SU-DHL-6 (cell line): ENCODE data around the gene TCF19.

Source experiments
- H2AFZ ChIP-seq: fragments of 200-600 bp; sonication (generic); 2 replicates; pipeline ENCODE4 v1.6.1; 2014; ENCODE audit warnings: low read depth, mild to moderate bottlenecking, moderate library complexity, mixed read lengths, antibody characterized with exemption, low read length; ENCODE audit not compliant: severe bottlenecking
- H3F3A ChIP-seq: fragments of 200-600 bp; shearing (Covaris generic); 2 replicates; pipeline ENCODE4 v1.6.0; 2016; ENCODE audit warnings: antibody characterized with exemption, mild to moderate bottlenecking; ENCODE audit not compliant: insufficient read depth
- H3K27ac ChIP-seq: fragments of 200-600 bp; sonication (generic); 2 replicates; pipeline ENCODE4 v1.5.1; 2016; ENCODE audit warnings: low read depth, mild to moderate bottlenecking, low read length, moderate library complexity, mixed read lengths
- H3K27me3 ChIP-seq: fragments of 200-600 bp; sonication (generic), shearing (Covaris generic); 2 replicates; pipeline ENCODE4 v1.6.0; 2014; ENCODE audit warnings: mild to moderate bottlenecking, low read length
- H3K36me3 ChIP-seq: fragments of 200-600 bp; sonication (generic); 2 replicates; pipeline ENCODE4 v1.6.1; 2014; ENCODE audit warnings: mild to moderate bottlenecking, low read length, mixed read lengths
- H3K4me2 ChIP-seq: fragments of 300-600, 200-600 bp; shearing (Covaris generic), sonication (generic); 2 replicates; pipeline ENCODE4 v1.6.0; 2014; ENCODE audit warnings: low read length, low read depth, mild to moderate bottlenecking; ENCODE audit not compliant: poor library complexity, severe bottlenecking
- H3K4me3 ChIP-seq: fragments of 200-600 bp; sonication (generic); 2 replicates; pipeline ENCODE4 v1.5.1; 2014; ENCODE audit warnings: antibody characterized with exemption, low read length, mild to moderate bottlenecking, mixed read lengths; ENCODE audit not compliant: insufficient read depth, poor library complexity, severe bottlenecking
- H3K79me2 ChIP-seq: fragments of 200-600 bp; sonication (generic); 2 replicates; pipeline ENCODE4 v1.6.1; 2014; ENCODE audit warnings: mild to moderate bottlenecking, low read length, moderate library complexity; ENCODE audit not compliant: insufficient read depth
- H3K9ac ChIP-seq: fragments of 200-600 bp; sonication (generic); 2 replicates; pipeline ENCODE4 v1.7.0; 2014; ENCODE audit warnings: mild to moderate bottlenecking, low read length
- H3K9me2 ChIP-seq: fragments of 200-600 bp; sonication (generic); replicated peaks from 2 replicates; pipeline ENCODE4 v1.6.1; 2014; ENCODE audit warnings: low read length; ENCODE audit not compliant: insufficient read depth
- H3K9me3 ChIP-seq: fragments of 200-600 bp; sonication (generic); 2 replicates; pipeline ENCODE4 v1.6.1; 2014; ENCODE audit warnings: low read length, mixed read lengths; ENCODE audit not compliant: insufficient read depth
- H4K20me1 ChIP-seq: fragments of 200-600 bp; sonication (generic); 2 replicates; pipeline ENCODE4 v1.6.1; 2014; ENCODE audit warnings: low read depth, mild to moderate bottlenecking, antibody characterized with exemption, low read length, moderate library complexity, mixed read lengths
- EZH2phosphoT487 ChIP-seq: fragments of 200-600 bp; sonication (generic), shearing (Covaris generic); conservative IDR thresholded peaks from 2 replicates; pipeline ENCODE4 v1.6.1; 2018; ENCODE audit warnings: mild to moderate bottlenecking, antibody characterized with exemption, low read length, moderate library complexity, mixed read lengths
- TF ChIP-seq, protein P1 (sequence below): fragments of 200-600 bp; sonication (generic); IDR thresholded peaks from one replicate; pipeline ENCODE4 v1.5.1; 2017; ENCODE audit warnings: antibody characterized with exemption, mild to moderate bottlenecking, low read length, moderate library complexity; ENCODE audit not compliant: insufficient read depth, poor library complexity, severe bottlenecking

Gene TCF19, protein sequence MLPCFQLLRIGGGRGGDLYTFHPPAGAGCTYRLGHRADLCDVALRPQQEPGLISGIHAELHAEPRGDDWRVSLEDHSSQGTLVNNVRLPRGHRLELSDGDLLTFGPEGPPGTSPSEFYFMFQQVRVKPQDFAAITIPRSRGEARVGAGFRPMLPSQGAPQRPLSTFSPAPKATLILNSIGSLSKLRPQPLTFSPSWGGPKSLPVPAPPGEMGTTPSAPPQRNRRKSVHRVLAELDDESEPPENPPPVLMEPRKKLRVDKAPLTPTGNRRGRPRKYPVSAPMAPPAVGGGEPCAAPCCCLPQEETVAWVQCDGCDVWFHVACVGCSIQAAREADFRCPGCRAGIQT

DNA sequence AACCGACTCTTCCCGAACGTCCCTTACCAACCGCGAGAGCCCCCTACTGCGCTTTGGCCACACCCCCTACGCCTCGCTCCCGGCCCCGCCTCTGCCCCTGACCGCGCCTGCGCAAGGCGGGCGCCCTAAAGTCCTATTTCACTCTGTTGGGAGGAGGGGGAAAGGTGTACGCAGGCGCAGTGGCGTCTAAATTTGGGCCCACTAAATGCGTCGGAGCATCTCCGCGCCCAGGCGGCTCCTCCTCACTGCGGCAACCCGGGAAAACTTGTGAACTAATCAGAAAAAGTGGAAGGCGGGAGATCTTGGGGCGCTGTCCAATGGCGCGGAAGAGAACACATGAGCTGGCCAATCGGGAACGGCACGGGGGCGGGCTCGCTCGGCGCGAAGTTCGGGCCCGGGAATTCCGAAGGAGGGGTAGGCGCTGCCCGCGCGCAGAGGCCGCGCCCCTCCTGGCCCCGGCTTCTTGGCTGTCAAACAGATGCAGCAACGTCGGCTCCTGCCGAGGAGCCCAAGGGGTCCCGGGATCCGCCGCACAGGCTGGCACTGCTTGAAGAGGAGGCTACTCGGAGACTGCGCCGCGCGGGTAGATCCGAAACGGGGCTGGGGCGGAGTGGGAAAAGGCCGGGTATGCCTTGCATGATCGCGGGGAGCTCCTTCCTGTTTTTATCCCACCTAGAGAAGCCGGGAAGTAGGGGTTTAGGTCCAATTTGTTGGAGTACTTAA is at the start of gene TCF19:
TCF19 (plus strand) TSS at position 450 of the 723 bp plus-strand sequence. CDS start 881 bp downstream, outside the sequence.
- H3K4me3 ChIP-seq: peak within 1 kb of the TSS; percentile 89
- no peaks in the 10 kb centered on the region for H3K9me3 ChIP-seq
- peak within 1 kb of the TSS; percentile 76 for H3K9ac ChIP-seq
- H3K27me3 ChIP-seq: no peaks in the 10 kb centered on the region
- H3K79me2 ChIP-seq: peaks cover 26% of the 10 kb centered on the region
- TF ChIP-seq, protein P1, sequence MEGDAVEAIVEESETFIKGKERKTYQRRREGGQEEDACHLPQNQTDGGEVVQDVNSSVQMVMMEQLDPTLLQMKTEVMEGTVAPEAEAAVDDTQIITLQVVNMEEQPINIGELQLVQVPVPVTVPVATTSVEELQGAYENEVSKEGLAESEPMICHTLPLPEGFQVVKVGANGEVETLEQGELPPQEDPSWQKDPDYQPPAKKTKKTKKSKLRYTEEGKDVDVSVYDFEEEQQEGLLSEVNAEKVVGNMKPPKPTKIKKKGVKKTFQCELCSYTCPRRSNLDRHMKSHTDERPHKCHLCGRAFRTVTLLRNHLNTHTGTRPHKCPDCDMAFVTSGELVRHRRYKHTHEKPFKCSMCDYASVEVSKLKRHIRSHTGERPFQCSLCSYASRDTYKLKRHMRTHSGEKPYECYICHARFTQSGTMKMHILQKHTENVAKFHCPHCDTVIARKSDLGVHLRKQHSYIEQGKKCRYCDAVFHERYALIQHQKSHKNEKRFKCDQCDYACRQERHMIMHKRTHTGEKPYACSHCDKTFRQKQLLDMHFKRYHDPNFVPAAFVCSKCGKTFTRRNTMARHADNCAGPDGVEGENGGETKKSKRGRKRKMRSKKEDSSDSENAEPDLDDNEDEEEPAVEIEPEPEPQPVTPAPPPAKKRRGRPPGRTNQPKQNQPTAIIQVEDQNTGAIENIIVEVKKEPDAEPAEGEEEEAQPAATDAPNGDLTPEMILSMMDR: no peak
- no peak for TF ChIP-seq EZH2phosphoT487
- peak within 1 kb of the TSS; percentile 60 for H3K27ac ChIP-seq
- H4K20me1 ChIP-seq: peaks cover 3% of the 10 kb centered on the region; the same call in 1 of the 2 replicates
- peak within 1 kb of the TSS; percentile 80 for H3K4me2 ChIP-seq
- no peaks in the 10 kb centered on the region for H3K9me2 ChIP-seq
- no peaks in the 10 kb centered on the region for H3F3A ChIP-seq
- H3K36me3 ChIP-seq: peaks cover 15% of the 10 kb centered on the region; the same call in 1 of the 2 replicates
- H2AFZ ChIP-seq: peak within 1 kb of the TSS; percentile 79

DNA sequence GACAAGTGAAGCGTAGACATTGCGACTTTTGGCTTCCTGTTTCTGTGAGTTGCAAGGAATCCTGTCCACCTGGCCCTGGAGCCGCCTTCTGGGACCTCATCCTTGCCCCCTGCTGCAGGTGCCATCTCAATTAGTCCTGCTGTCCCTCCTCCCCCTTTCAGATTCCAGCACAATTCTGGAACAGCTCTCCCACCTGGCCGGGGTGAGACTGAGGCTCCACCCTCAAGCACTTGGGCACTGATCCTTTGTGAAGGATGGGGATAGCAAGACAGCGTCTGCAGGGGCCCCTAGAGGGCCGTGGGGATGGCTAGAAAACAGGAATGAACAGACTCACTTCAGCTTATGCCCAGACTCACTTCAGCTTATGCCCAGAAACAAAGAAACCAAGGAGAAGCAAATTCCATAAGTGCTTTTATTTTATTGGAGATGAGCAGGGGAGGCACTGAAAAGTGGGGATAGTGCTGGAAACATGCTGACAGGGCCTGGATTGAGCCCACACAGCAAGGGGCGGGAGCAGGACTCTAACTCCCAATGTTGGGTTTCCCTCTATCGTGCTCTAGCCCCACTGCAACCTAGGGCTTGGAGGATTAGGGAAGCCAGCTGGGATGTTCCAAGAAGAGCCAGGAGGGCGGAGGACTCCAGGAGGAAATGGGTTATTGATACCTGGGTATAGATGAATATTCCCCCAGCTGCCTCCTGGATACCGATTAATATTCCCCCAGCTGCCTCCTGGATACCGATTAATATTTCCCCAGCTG is 47.4 kb upstream of the TCF19 start:
- Histone ChIP-seq H3K36me3 (no peaks in the 10 kb centered on the region), H3K4me2 (no peak overlapping the region), H4K20me1 (no peaks in the 10 kb centered on the region), H2AFZ (no peak overlapping the region), H3K79me2 (no peaks in the 10 kb centered on the region), H3F3A (no peaks in the 10 kb centered on the region), H3K27me3 (no peaks in the 10 kb centered on the region), H3K27ac (no peak overlapping the region), H3K4me3 (no peak overlapping the region), H3K9me2 (no peaks in the 10 kb centered on the region), H3K9me3 (no peaks in the 10 kb centered on the region), H3K9ac (no peak overlapping the region)
- TF ChIP-seq, protein P1: no peak
- no peak for TF ChIP-seq EZH2phosphoT487

DNA sequence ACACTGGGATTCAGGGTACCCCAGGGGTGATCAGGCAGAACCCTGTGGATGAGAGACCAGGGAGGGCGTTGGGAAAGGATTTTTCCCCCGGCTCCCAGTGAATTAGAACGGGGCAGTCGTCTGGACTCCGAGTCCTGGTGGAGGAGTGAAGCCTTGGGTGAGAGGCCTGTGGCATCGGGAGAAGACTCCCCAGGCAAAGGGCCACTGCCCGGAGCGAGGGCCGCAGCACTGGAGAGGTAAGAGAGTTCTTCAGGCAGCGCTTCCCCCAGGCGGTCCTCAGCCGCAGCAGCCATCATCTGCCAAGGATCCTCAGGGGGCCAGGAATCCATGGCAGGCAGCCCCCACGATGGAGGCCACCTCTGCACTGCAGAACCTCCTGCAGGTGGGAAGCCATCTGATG is 46.7 kb upstream of the TCF19 start:
- Histone ChIP-seq H3K9me3 (no peaks in the 10 kb centered on the region), H3K79me2 (no peaks in the 10 kb centered on the region), H3K4me2 (no peak overlapping the region), H3K27me3 (no peaks in the 10 kb centered on the region), H2AFZ (no peak overlapping the region), H3K9me2 (no peaks in the 10 kb centered on the region), H3F3A (no peaks in the 10 kb centered on the region), H4K20me1 (no peaks in the 10 kb centered on the region), H3K4me3 (no peak overlapping the region), H3K36me3 (no peaks in the 10 kb centered on the region), H3K9ac (no peak overlapping the region), H3K27ac (no peak overlapping the region)
- TF ChIP-seq EZH2phosphoT487: no peak
- TF ChIP-seq, protein P1: no peak
